ENCODE results near the gene SRSF9. TPM values are rescaled to one million over a fixed set of nuclear protein-coding genes. Genes with fewer than 3 reads are reported as not detected.

The SRSF9 gene
- total and polyA plus RNA-seq, 2 of the 13 experiments (the other 11 are each of a cell fraction or from before 2014, with no cell fraction given) = 125 to 144 TPM

- TF ChIP-seq ZNF703 (CRISPR knock-in tag; IDR thresholded peaks at IDR 0.05; ENCODE audit: borderline replicate concordance) (no peak), ZNF513 (CRISPR knock-in tag; conservative IDR thresholded peaks at IDR 0.05) (no peak), E2F2 (CRISPR knock-in tag; IDR thresholded peaks at IDR 0.05; ENCODE audit: borderline replicate concordance) (0 out of 2 replicates have a peak, but pooled peaks have one; percentile 31), PLRG1 (conservative IDR thresholded peaks at IDR 0.05) (no peak), HIVEP1 (CRISPR knock-in tag; IDR thresholded peaks at IDR 0.05) (peak; percentile 68), MBNL3 (CRISPR knock-in tag; conservative IDR thresholded peaks at IDR 0.05) (no peak), ZNF567 (CRISPR knock-in tag; IDR thresholded peaks at IDR 0.05; ENCODE audit: borderline replicate concordance) (no peak), KLF11 (CRISPR knock-in tag; IDR thresholded peaks at IDR 0.05) (0 out of 2 replicates have a peak, but pooled peaks have one; percentile 19), RARA (CRISPR knock-in tag; IDR thresholded peaks at IDR 0.05) (0 out of 2 replicates have a peak, but pooled peaks have one; percentile 27), YY1 (IDR thresholded peaks at IDR 0.05; ENCODE audit: insufficient read depth, insufficient replicate concordance, low read depth, low read length) (peak; percentile 96), TFE3 (CRISPR knock-in tag; IDR thresholded peaks at IDR 0.05) (no peak; the same call in 1 of the 2 replicates), ZNF256 (CRISPR knock-in tag; conservative IDR thresholded peaks at IDR 0.05) (no peak), ISX (CRISPR knock-in tag; conservative IDR thresholded peaks at IDR 0.05) (no peak), MLLT10 (CRISPR knock-in tag; IDR thresholded peaks at IDR 0.05) (no peak), ARNT (IDR thresholded peaks at IDR 0.05) (no peak), ZNF468 (CRISPR knock-in tag; IDR thresholded peaks at IDR 0.05) (no peak), POGZ (CRISPR knock-in tag; IDR thresholded peaks at IDR 0.05) (peak; percentile 29; the same call in 1 of the 2 replicates), MNT (IDR thresholded peaks at IDR 0.05) (0 out of 2 replicates have a peak, but pooled peaks have one; percentile 3), ZNF24 (IDR thresholded peaks at IDR 0.05) (no peak), NFATC3 (CRISPR knock-in tag; IDR thresholded peaks at IDR 0.05) (no peak), ZNF619 (CRISPR knock-in tag; IDR thresholded peaks at IDR 0.05) (0 out of 2 replicates have a peak, but pooled peaks have one; percentile 52)
Measured at GRCh38 chr12:120437735-120438494, 31.6 kb downstream of the SRSF9 start, which contains the start of gene COX6A1 (continued).

Data from HepG2 (cell line).